ENCODE measurements around the gene RASL12.
"Not testable (repeated sequence)": the region's sequence is repeated elsewhere in the genome, so short reads cannot be mapped to it uniquely, and the experiment has no call there.

The RASL12 gene

GRCh38 chr15:65067645-65068402 lies at the start of gene RASL12:
Gene RASL12, minus strand, starts transcription at chr15:65067991. Its CDS starts 156 bp downstream, at chr15:65067835.
- no peak for ATAC-seq
- DNase-seq = no peak

GRCh38 chr15:65115542-65115941 lies 47.8 kb upstream of the RASL12 start:
- ATAC-seq (no peak), DNase-seq (no peak)

- ATAC-seq = no peak
These were observed 47.3 kb upstream of the RASL12 start, which contains the start of gene UBAP1L for GRCh38 chr15:65115086-65115485. Gene UBAP1L, minus strand, starts transcription at chr15:65115200. Its CDS starts 8,985 bp downstream, at chr15:65106215.

GRCh38 chr15:65110676-65111292 lies 43.0 kb upstream of the RASL12 start:
- DNase-seq = no peak
- no peak for ATAC-seq

More at GRCh38 chr15:65115086-65115485, 47.3 kb upstream of the RASL12 start, which contains the start of gene UBAP1L:
- no peak for DNase-seq

GRCh38 chr15:65106011-65106590 lies 38.3 kb upstream of the RASL12 start:
- ATAC-seq (no peak), DNase-seq (no peak)

- ATAC-seq (no peak), DNase-seq (no peak)
These were observed 37.2 kb upstream of the RASL12 start for GRCh38 chr15:65105038-65105437.

- no peak for ATAC-seq
These were observed 35.1 kb upstream of the RASL12 start for GRCh38 chr15:65102912-65103311.

GRCh38 chr15:65101891-65102708 lies 34.3 kb upstream of the RASL12 start:
- DNase-seq (no peak), ATAC-seq (no peak)

More at GRCh38 chr15:65102912-65103311, 35.1 kb upstream of the RASL12 start:
- no peak for DNase-seq

GRCh38 chr15:65101411-65101890 lies 33.7 kb upstream of the RASL12 start:
- DNase-seq (peak; percentile 71), ATAC-seq (peak; percentile 6)

GRCh38 chr15:65100442-65100841 lies 32.7 kb upstream of the RASL12 start:
- DNase-seq (no peak), ATAC-seq (no peak)

- not testable (repeated sequence) for ATAC-seq, DNase-seq
These were observed 32.0 kb upstream of the RASL12 start for GRCh38 chr15:65099801-65100200.

GRCh38 chr15:65099336-65099735 lies 31.5 kb upstream of the RASL12 start:
- no peak for ATAC-seq
- DNase-seq = no peak

GRCh38 chr15:65097651-65098263 lies 30.0 kb upstream of the RASL12 start:
- no peak for ATAC-seq
- no peak for DNase-seq

- ATAC-seq = no peak
These were observed 28.9 kb upstream of the RASL12 start for GRCh38 chr15:65096481-65097385.

GRCh38 chr15:65095747-65096104 lies 27.9 kb upstream of the RASL12 start:
- ATAC-seq = no peak
- DNase-seq = no peak

More at GRCh38 chr15:65096481-65097385, 28.9 kb upstream of the RASL12 start:
- no peak for DNase-seq

- no peak for ATAC-seq
- DNase-seq = no peak
These were observed 27.4 kb upstream of the RASL12 start for GRCh38 chr15:65095011-65095746.

- DNase-seq (no peak), ATAC-seq (no peak)
These were observed 26.7 kb upstream of the RASL12 start for GRCh38 chr15:65094294-65094995.

- not testable (repeated sequence) for DNase-seq, ATAC-seq
These were observed 26.0 kb upstream of the RASL12 start for GRCh38 chr15:65093793-65094170.

Measured in stimulated activated naive CD8-positive, alpha-beta T cell treated with anti-CD3 and anti-CD28 coated beads, Interleukin-15, Interleukin-2, amounts not matched to agents 100 U/mL and 50 U/mL, for 24 hours (primary cell).